CD4-positive, alpha-beta T cell treated with Interleukin-1 beta for 1 hour (primary cell): ENCODE measurements around the gene INAFM1.

ENCODE experiments used
- DNase-seq, 2 donors: peaks; one replicate each; pipeline ENCODE4 v3.0.0-alpha.2; 2020 to 2022

Gene INAFM1

GRCh38 chr19:47274071-47274890, at the start of gene INAFM1:
INAFM1 (plus strand) TSS chr19:47274885; CDS start chr19:47274920, 35 bp downstream.
- peak; percentile 96 to 98 for DNase-seq

- peak; percentile 91 to 93 for DNase-seq
Measured at GRCh38 chr19:47225746-47226425, 48.8 kb upstream of the INAFM1 start.

- peak; percentile 80 to 83 for DNase-seq
Measured at GRCh38 chr19:47226426-47227351, 48.0 kb upstream of the INAFM1 start.

- peak; percentile 70 for DNase-seq
Measured at GRCh38 chr19:47227352-47228167, 47.1 kb upstream of the INAFM1 start.

GRCh38 chr19:47228168-47228936, 46.3 kb upstream of the INAFM1 start:
- DNase-seq = peak; percentile 57 to 59

GRCh38 chr19:47228937-47229675, 45.6 kb upstream of the INAFM1 start:
- DNase-seq = peak; percentile 62 to 67

GRCh38 chr19:47229676-47230053, 45.0 kb upstream of the INAFM1 start:
- peak in 1 of 2 donors; percentile 37 for DNase-seq

GRCh38 chr19:47230054-47230920, 44.4 kb upstream of the INAFM1 start:
- DNase-seq = peak; percentile 86 to 88

GRCh38 chr19:47230921-47231214, 43.8 kb upstream of the INAFM1 start, which contains the start of gene BBC3:
BBC3 (minus strand) TSS chr19:47231199; CDS start chr19:47228431, 2,768 bp downstream.
- no peak for DNase-seq

GRCh38 chr19:47231215-47232054, 43.2 kb upstream of the INAFM1 start:
- DNase-seq = peak; percentile 95

GRCh38 chr19:47232422-47233211, 42.1 kb upstream of the INAFM1 start:
- no peak for DNase-seq

- no peak for DNase-seq
Measured at GRCh38 chr19:47236072-47236675, 38.5 kb upstream of the INAFM1 start.

GRCh38 chr19:47239152-47239551, 35.5 kb upstream of the INAFM1 start:
- DNase-seq = peak in 1 of 2 donors; percentile 37

- peak; percentile 82 to 88 for DNase-seq
Measured at GRCh38 chr19:47239610-47240296, 34.9 kb upstream of the INAFM1 start.

GRCh38 chr19:47240556-47240955, 34.1 kb upstream of the INAFM1 start:
- DNase-seq = no peak
